HFFc6 (cell line): ENCODE data around the gene BBS5. TPM values are rescaled to one million over a fixed set of nuclear protein-coding genes. Genes with fewer than 3 reads are reported as not detected.

Experiments
- DNase-seq: peaks from one replicate; pipeline ENCODE4 v3.0.0-alpha.2; 2018
- H3K27ac Mint-ChIP-seq: 2 replicates; pipeline ENCODE4 v1.8.0; 2020; ENCODE audit warnings: mild to moderate bottlenecking, mixed read lengths
- H3K27me3 Mint-ChIP-seq: 2 replicates; pipeline ENCODE4 v1.8.0; 2021; ENCODE audit warnings: mild to moderate bottlenecking, moderate library complexity, mixed read lengths; ENCODE audit not compliant: insufficient read depth
- H3K36me3 Mint-ChIP-seq: 2 replicates; pipeline ENCODE4 v1.8.0; 2021; ENCODE audit warnings: low read depth, mixed read lengths
- H3K4me1 Mint-ChIP-seq: 2 replicates; pipeline ENCODE4 v1.8.0; 2020; ENCODE audit warnings: low read depth, mixed read lengths
- H3K4me3 Mint-ChIP-seq: 2 replicates; pipeline ENCODE4 v1.8.0; 2020; ENCODE audit warnings: mild to moderate bottlenecking, moderate library complexity, mixed read lengths
- H3K9me3 Mint-ChIP-seq: 2 replicates; pipeline ENCODE4 v1.8.0; 2020; ENCODE audit warnings: mild to moderate bottlenecking, mixed read lengths
- CTCF ChIP-seq: fragments of 200-600 bp; sonication (generic); IDR thresholded peaks from 2 replicates; pipeline ENCODE4 v1.5.0; 2021; ENCODE audit warnings: antibody characterized with exemption, mild to moderate bottlenecking
- total RNA-seq, 6 experiments: library from RNA; stranded (reverse); fragmentation: NEBNext Ultra II Directional; extraction: Animal tissue kit (Norgen Biotek cat#: 25700); gene quantifications; 2 replicates in 1 of 6; 3 replicates in 5 of 6; pipeline ENCODE4 v1.2.3, GENCODE V29; 2021

BBS5 gene
- total RNA-seq, 6 experiments from 2014 or later = 4.8 to 7.0 (median 6.0) TPM

GRCh38 chr2:169478339-169478738 is 955 bp upstream of the BBS5 start:
- H3K36me3 Mint-ChIP-seq = peaks cover 2% of the 10 kb centered on the region; the same call in 1 of the 2 replicates
- H3K27ac Mint-ChIP-seq = peak overlapping the region; percentile 87; the same call in 1 of the 2 replicates
- H3K9me3 Mint-ChIP-seq = no peaks in the 10 kb centered on the region
- H3K4me1 Mint-ChIP-seq = peaks cover 26% of the 10 kb centered on the region
- H3K4me3 Mint-ChIP-seq = peak overlapping the region; percentile 93
- TF ChIP-seq CTCF = no peak
- no peak for DNase-seq
- no peaks in the 10 kb centered on the region; the same call in 1 of the 2 replicates for H3K27me3 Mint-ChIP-seq

- H3K4me3 Mint-ChIP-seq = peak overlapping the region; percentile 93
- DNase-seq = no peak
- peaks cover 26% of the 10 kb centered on the region for H3K4me1 Mint-ChIP-seq
- no peaks in the 10 kb centered on the region for H3K9me3 Mint-ChIP-seq
- TF ChIP-seq CTCF = no peak
- H3K36me3 Mint-ChIP-seq = peaks cover 6% of the 10 kb centered on the region; the same call in 1 of the 2 replicates
- peak overlapping the region; percentile 87 for H3K27ac Mint-ChIP-seq
- H3K27me3 Mint-ChIP-seq = no peaks in the 10 kb centered on the region; the same call in 1 of the 2 replicates
These were observed 493 bp upstream of the BBS5 start for GRCh38 chr2:169478745-169479256.

- peaks cover 26% of the 10 kb centered on the region for H3K4me1 Mint-ChIP-seq
- TF ChIP-seq CTCF = no peak
- peaks cover 7% of the 10 kb centered on the region; the same call in 1 of the 2 replicates for H3K36me3 Mint-ChIP-seq
- no peaks in the 10 kb centered on the region; the same call in 1 of the 2 replicates for H3K27me3 Mint-ChIP-seq
- peak overlapping the region; percentile 93 for H3K4me3 Mint-ChIP-seq
- peak overlapping the region; percentile 87 for H3K27ac Mint-ChIP-seq
- no peak for DNase-seq
- H3K9me3 Mint-ChIP-seq = no peaks in the 10 kb centered on the region
These were observed 778 bp downstream of the BBS5 start for GRCh38 chr2:169480079-169480465.

- Mint-ChIP-seq H3K27ac (no peak overlapping the region), H3K4me3 (no peak overlapping the region), H3K36me3 (peaks cover 7% of the 10 kb centered on the region), H3K4me1 (no peaks in the 10 kb centered on the region), H3K9me3 (no peaks in the 10 kb centered on the region), H3K27me3 (no peaks in the 10 kb centered on the region)
- DNase-seq = no peak
- TF ChIP-seq CTCF = no peak
These were observed 6.4 kb downstream of the BBS5 start for GRCh38 chr2:169485650-169486138.

GRCh38 chr2:169486487-169486886 is 7.2 kb downstream of the BBS5 start:
- no peak for DNase-seq
- no peak for TF ChIP-seq CTCF
- no peaks in the 10 kb centered on the region for H3K27me3 Mint-ChIP-seq
- peaks cover 7% of the 10 kb centered on the region for H3K36me3 Mint-ChIP-seq
- no peak overlapping the region for H3K4me3 Mint-ChIP-seq
- no peaks in the 10 kb centered on the region for H3K9me3 Mint-ChIP-seq
- no peak overlapping the region for H3K27ac Mint-ChIP-seq
- no peaks in the 10 kb centered on the region for H3K4me1 Mint-ChIP-seq
